Activated effector memory CD4-positive, alpha-beta T cell treated with Interleukin-2 at 50 U/mL for 16 hours (primary cell): ENCODE measurements around the gene KLHDC8A.
"Not testable (repeated sequence)": the region's sequence is repeated elsewhere in the genome, so short reads cannot be mapped to it uniquely, and the experiment has no call there.

ENCODE experiments used
- DNase-seq: peaks from one replicate; pipeline ENCODE4 v3.0.0-alpha.2; 2020

The KLHDC8A gene

DNA sequence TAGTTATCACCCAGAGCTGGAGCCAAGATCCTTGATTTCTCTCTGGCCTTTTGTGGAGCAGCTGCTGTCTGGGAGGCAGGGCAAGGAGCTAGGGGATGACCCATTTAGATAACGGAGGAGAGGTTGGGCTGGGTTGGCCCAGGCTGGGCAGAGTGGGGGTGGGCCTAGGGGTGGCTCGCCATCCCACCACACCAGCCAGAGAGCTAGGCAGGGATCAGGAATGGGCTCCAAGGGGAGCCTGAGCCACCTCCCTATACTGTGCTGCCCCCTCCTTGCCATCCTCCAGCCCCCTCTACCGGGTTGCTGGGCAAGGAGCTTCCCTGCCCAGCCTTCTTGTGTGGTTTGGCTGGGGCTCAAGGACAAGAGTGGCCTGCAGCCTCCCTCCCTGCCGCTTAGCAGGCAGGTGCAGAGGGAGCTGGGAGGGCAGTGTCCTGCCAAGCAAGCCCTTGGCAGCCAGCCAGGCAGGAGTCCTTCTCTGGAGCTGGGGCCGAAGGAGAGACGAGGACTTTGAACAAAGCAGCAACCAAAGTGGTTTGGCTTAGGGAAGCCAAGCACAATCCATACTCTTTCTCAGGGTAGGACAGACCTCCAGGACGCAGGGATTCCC is 39.3 kb downstream of the KLHDC8A start:
- no peak for DNase-seq

DNA sequence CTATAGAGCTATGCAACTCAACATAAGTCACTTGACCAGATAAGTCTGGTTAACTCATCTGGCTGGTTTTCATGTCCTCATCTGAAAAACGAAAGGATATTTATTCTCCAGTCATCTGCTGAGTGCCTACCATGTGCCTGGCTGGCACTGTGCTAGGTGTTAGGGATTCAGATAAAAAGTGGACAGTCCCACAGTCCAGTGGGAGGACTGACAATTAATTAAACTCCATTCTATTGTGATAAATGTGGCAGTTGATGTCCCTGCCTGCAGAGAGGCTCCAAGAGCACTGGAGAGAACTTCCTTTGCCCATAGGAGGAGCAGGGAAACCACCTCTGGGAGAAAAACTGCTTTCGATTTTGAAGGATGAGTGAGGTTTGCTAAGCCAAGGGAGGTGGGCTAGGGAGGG is 40.6 kb downstream of the KLHDC8A start:
- DNase-seq = no peak

DNA sequence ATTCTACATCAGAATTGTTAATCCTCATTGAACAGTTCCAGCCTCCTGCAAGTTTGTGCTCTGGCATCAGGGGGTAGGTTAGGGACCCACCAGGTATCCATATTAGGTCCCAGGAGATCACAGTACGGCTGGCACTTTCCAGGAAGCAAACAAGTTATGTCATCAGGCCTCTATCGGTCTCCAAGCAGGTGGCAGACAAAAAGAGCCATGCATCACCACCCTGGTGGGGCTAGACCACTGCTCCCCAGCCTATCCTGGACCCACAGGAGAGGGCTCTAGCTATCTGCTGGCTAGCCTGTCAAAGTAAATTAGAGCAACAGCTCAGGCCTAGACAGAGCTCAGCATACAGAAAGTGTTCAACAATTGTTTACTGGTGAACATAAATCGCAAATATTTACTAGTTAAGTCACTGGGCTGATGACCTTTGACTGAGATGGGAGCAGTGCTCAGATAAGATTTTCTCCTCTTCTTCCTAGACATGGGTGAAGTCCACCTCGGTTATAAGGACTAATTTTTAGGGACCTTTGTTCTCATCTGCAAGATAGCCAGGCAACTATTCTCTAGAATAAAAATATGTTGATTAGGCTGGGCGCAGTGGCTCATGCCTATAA is 41.6 kb downstream of the KLHDC8A start:
- no peak for DNase-seq

DNA sequence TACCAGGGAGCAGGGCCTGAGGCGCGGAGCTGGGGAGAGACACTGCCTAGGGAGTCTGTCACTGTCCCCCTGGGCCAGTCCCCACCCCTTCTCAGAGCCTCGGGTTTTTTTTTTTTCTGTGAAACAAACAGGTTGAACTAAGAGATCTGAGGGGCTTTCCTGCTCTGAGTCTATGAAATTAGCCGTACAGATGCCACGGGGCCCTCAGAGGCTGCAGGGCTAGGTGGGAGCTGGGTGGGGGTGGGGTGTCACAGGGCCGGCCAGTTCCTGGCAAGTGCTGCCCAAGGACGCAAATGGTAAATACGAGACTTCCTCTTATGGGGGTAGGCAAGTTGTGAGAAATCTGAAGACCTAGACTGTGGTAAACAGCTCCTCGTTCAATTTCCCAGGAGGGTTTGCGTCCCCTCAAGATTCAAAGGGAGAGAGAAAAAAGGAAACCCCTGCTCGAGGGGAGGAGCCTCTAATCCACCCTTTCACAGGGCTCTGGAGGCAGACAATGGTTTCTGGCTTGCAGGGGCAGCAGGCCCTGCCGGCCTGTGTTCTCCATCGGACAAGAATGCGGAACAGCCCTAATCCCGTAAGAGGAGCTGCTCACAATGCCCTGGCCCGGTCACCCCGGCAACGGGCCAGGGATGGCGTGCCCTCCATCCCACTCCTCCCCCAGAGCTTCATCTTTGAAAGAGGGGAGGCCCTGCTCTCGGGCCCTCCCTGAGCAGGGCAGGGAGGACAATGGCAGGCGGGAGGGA is 43.0 kb downstream of the KLHDC8A start:
- no peak for DNase-seq

DNA sequence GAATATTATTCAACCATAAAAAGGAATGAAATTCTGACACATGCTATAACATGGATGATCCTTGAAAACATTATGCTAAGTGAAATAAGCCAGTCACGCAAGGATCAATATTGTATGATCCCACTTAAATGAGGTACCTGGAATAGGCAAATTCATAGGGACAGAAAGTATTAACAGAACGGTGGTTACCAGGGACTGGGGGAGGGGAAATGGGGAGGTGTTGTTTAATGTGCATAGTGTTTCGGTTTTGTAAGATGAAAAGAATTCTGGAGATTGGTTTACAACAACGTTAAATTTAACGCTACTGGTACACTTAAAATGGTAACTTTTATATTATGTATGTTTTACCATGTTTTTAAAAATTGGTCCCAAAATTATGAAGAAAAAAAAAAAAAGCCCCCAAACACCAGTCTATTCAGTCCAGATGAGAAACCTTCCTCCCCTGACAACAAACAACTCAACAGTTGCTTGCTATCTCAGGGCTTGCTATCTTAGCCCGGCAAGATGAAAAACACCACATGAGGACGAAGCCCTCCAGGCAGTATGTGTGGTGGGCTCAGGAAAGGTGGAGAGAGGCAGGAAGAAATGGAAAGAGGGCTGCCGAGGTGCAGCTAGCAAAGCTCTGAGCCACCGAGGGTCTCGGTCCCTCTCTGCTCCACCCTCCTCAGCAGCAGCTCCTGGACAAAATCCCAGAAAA is 43.7 kb downstream of the KLHDC8A start:
- DNase-seq = no peak

DNA sequence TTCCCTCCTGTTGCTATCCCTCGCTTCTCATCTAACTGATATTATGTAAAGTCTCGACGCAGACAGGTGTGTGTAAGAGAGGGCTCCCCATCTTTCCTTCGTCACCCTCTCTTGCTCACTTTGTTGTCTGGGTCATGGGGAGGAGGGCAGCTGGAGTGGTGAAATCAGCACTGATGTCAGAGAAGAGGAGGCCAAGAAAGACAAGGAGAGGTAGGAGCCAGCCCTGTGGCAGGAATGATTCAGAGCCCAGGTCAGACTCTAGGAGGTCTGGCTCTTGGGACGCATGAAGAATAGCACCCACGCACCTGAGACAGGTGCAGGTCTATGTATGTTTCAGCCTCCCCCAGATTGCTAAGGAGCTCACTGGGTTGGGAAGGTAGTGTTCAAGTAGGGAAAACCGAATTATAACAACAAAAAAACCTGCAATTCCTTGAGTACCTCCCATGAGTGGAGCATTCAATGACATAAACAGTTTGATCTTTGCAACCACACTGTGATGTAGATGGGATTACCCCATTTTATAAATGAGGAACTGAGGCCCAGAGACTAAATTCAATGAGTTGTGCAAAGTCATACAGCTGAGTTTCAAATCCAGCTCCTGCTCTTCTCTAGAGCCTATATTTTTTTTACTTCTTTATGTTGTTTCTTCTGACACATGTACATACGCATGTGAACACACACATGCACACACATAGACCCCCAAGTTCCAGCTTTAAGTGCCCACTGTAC is 45.6 kb downstream of the KLHDC8A start:
- no peak for DNase-seq

DNA sequence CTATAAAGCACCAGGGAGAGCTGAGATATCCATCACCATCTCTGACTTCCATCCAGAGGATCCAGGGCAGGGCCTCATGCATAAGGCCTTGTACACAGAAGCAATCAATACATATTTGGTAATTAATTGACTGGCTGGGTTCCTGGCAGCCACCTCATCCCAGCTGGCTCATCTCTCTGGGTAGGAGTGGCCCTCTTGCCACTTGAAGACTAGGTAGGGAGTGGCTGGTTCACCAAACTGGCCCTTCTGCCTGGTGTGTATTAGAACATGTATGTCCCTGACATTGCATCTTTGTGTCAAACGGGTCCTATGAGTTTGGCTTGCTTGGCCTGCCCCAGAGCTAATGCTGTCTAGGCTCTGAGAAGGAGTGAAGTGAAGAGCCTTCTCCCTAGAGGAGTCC is 47.0 kb downstream of the KLHDC8A start:
- DNase-seq = no peak

DNA sequence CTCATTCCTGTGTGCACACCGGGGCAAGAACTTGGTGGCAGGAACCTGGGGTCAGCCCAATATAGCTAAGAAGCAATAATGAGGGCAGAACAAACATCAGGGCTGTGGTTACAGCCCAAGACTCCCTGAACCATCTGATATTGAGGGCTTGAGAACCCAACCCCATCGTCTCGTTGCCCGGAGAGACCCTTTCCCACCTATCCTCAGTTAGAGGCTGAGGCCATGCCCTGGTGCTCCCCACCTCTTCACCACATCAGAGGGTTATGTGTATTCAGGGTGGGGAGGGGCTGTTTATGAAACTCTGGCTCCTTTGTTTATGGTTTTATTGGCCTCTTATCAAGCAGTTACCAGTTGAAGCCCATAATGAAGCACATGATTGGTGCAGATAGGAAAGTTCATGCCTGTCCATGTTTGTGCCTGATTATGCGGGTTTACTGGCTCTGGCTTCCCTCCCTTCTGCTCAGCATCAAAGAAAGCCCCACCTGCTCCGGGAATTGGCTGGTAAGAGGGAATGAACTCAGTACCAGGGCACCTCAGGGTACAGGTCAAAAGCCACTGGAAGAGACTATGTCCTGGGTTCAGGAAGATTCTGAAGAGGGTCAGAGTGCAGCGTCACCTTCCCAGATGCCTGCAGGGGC is 49.7 kb downstream of the KLHDC8A start:
- DNase-seq = no peak

DNA sequence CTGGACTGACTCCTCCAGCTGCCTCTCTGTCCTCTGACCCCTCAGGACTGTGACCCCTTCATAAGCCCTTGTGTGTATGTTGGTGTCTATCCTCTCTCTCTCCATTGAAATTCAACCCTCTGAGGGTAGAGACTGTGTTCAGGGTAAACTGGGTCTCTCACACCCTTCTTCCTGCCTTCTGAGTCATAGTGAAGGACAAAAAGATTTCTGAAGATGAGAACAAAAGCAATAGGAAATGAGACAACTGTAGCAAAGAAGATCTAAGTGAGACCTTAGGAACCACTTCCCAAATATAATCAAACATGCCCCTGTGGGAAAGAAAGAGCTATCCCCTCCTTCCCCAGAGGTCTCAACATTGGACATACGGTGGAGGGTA is 52.0 kb downstream of the KLHDC8A start:
- no peak for DNase-seq

DNA sequence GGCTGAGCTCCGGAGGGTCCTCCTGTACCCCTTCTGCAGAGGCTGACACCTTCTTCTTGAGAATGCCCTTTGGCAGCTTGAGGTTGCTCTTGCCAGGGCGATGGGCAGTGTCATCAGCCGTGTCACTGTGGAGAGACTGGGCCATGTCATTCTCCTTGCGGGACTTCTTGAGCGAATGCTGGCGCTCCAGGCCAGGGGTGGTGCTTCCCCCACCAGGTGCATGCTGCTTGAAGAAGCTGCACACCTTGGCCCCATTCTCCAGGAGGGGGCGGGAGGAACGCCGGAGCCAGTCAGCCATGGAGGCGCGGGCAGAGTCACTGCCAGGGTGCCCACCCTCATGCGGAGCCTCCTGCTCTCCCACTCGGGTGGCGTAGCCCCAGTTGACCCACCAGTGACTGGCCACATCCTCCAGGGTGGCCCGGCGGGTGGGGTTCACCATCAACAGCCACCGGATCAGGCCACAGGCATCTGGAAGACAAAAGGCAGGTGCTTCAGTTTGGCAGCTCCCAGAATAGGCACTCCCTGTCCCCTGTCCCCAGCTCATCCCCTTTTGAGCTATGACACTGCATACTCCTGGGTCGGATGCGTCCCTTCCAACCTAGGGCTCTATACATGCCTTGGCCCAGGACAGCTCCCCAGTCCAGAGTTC is 52.6 kb downstream of the KLHDC8A start:
- no peak for DNase-seq

DNA sequence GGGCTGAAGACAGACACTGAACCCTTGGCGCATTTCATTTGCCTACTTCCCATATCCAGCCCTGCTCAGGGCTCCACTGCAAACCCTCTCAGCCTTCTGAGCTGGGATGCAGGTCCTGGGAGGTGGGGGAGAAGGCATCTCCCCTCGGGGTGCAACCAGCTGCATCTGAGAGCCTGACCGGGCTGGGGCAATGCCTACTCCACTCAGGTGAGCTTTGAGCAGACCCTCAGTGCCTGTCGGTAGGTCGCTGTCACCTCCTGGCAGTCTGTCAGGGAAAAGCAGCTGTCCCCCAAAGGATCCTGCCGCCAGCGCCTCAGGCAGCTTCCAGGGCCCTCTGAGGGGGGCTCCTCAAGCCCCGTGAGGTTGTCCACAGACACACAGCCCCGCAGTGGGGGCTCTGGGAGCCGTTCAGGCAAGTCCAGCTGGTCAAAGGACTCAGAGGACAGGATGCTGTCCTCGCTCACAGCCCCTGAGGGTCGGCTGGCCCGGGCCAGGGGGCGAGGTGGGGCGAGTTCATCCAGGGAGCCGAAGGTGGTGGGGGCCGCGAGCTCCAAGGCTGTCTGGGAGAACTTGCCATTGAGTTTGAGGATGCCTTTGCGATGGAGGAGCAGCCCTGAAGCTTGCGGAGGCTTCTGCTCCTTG is 53.4 kb downstream of the KLHDC8A start:
- no peak for DNase-seq

DNA sequence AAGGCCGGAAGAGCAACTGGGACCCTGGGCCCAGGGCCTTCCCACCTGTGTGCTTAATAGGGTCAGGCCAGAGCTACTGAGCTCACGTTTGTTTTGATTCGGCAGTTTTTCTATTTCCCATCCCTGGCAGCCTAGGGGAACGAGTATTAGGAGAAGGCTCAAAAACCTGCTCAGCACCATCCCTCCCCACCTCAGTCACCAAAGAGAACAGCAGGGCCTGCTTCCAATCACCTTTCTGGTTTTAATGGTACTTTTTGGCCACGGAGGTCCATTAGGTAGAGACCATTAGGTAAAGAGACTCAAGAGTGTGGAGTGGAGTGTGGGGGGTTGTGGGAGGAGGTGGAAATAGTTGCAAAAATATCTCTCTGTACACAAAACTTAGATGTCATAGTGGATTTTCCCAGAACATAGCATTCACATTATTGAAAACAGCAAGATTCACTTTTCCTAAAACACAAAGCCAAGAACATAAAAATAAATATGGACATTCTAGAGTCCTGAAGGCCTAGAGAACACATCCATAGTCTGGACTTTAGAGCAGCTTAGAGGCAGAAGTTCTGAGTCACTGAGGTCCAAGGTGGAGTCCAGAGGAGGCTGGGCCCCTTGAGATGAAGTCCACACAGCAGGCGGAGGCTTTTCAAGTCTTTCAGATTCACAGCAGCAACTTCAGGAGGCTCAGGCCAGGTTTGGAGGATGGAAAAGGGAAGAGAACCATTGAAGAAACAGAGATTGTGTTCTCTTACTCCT is 54.7 kb downstream of the KLHDC8A start:
- no peak for DNase-seq

DNA sequence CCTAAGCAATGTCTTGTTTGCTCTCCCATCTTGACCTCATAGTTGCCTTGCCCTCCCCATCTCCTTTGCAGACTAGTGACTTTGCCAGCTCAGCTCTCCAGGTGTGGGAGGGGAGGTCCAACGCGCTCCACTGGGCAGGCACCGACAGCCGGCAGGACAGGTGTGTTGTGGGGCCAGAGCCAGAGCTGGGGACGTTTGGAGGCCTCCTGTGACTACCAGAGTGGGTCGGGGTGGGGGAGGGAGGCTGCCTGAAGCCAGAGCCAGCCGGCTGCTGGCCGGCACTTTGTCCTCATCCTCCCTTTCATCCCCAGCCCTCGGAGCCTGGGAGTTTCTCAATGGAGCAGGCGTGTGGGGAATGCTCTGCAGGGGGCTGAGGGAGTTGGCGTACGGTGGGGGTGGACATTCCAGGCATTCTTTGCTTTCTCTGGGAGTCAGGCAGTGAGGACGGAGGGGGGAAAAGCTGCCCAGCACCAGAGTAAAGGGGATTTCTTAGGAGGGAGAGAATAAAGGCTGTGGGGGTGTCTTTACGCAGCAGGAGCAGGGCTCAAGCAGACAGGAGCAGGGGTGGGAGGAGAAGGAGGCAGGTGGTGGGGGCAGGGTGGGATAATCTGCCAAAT is 55.4 kb downstream of the KLHDC8A start:
- DNase-seq = no peak

DNA sequence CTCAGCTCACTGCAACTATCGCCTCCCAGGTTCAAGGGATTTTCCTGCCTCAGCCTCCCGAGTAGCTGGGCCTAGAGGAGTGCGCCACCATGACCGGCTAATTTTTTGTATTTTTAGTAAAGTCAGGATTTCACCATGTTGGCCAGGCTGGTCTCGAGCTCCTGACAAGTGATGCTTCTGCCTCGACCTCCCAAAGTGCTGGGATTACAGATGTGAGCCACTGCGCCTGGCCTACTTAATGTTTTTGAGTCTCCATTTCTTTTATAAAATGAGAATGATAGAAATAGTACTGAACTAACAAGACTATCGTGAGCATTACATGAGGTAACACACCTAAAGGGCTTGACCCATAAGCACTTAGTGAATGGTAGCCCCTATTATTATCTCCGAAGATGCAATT is 56.6 kb downstream of the KLHDC8A start:
- DNase-seq = no peak

DNA sequence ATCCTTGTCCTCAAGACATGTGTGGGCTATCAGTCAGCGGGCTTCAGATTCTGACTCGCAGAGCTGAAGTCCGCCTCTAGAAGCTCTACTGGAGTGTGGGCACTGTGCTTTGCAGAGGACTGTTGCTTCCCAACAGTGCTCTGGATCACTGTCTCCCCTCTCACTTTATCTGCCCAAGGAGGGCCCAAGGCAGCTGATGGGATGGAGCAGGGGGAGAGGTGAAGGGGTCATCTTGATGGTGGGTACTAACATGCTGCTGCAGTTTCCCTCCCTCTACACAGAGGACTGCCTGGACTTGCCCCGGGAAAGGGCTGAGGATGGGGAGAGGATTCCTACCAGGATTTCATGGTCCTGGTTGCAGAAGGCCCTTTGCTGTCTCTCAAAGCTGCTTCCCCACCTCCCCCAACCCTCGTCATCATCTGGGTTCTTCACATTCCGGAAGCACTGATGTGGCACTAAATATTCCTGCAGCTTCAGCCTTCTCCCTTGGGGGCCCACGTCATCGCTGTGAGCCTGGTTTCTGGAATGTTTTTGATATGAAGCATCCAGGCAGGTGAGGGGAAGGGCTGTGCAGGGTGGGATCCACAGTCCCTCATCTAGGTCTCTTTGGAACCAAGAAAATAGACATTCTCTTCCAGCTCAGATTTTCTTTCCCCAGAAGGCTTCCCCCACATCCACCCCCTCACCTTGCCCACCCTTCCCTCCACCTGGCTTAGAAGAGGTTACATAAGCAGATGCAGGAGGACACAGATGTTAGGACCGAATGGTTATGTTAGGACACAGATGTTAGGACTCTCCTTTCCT is 58.3 kb downstream of the KLHDC8A start:
- DNase-seq = no peak

DNA sequence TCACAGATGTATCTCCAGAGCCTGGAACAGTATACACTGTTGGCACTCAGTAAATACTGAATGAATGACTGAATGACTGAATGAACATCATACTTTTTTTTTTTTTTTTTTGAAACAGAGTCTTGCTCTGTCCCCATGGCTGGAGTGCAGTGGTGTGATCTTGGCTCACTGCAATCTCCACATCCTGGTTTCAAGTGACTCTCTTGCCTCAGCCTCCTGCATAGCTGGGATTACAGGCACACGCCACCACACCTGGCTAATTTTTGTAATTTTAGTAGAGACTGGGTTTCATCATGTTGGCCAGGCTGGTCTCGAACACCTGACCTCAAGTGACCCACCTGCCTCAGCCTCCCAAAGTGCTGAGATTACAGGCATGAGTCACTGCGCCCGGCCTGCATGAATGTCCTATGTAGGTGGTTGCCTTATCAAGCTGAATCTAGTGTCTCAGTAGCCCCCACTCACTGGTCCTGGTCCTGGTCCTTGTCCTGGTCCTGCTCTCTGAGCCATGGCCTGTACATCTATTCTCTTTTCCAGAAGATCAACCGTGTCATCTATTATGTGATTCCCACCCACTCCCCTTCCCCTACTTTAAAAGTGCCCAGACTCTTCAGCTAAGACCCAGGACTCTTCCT is 59.1 kb downstream of the KLHDC8A start:
- DNase-seq = not testable (repeated sequence)

DNA sequence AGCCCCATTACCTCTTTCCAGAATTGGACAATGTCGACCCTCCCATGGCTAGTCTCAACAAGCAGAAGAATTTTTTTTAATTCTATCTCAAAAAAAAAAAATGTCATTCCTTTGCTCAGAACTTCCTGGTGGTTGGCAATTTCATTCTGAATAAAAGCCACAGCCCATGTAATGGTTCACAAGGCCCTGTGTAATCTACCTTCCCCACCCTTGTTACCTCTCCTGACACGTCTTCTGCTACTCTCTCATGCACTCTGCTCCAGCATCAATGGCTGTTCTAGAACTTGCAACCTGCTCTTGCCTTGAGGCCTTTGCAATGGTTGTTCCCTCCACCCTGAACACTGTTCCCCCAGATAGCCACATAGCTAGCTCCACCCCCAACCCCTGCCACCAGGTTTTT is 60.6 kb downstream of the KLHDC8A start:
- DNase-seq = no peak

DNA sequence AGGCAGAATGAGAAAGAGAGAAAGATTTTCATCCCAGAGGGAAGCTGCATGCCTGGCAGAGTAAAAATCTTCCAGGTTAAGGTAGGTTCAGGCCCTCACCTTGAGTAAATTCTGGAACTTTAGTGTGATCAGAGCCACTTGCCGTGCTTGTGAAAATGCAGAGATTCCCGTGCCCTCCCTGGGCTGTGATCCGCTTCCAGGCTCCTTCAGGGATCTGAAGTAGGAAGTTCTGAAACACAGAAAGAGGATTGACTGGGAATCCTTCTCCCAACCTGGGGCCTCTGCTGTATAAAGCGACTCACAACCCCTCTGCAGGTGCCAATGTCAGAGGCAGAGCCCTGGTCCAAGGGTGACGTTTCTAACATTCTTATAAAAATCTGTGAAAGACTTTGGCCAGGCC is 61.8 kb downstream of the KLHDC8A start:
- DNase-seq = no peak
